ENCODE results near the gene CPTP. TPM values are rescaled to one million over a fixed set of nuclear protein-coding genes. Genes with fewer than 3 reads are reported as not detected.

Gene CPTP
- total and polyA plus RNA-seq, 2 of the 13 experiments (the other 11 are each of a cell fraction or from before 2014, with no cell fraction given): 5.5 to 9.3 TPM

GRCh38 chr1:1281533-1282321 lies 42.9 kb upstream of the CPTP start (continued):
- TF ChIP-seq AHDC1 (CRISPR knock-in tag; IDR thresholded peaks at IDR 0.05; ENCODE audit: borderline replicate concordance) (no peak), SETDB1 (CRISPR knock-in tag; IDR thresholded peaks at IDR 0.05; ENCODE audit: borderline replicate concordance) (no peak), ZBTB40 (IDR thresholded peaks at IDR 0.05) (no peak), ZBTB40 (CRISPR knock-in tag; IDR thresholded peaks at IDR 0.05) (peak; percentile 47; the same call in 1 of the 2 replicates), TCF12 (IDR thresholded peaks at IDR 0.05) (no peak), TCF12 (CRISPR knock-in tag; IDR thresholded peaks at IDR 0.05) (peak; percentile 79), TFE3 (CRISPR knock-in tag; IDR thresholded peaks at IDR 0.05) (no peak; the same call in none of the 2 replicates), SATB2 (CRISPR knock-in tag; IDR thresholded peaks at IDR 0.05) (no peak), ZMYM2 (CRISPR knock-in tag; IDR thresholded peaks at IDR 0.05) (0 out of 2 replicates have a peak, but pooled peaks have one; percentile 54), THAP7 (CRISPR knock-in tag; IDR thresholded peaks at IDR 0.05) (peak; percentile 84; the same call in 1 of the 2 replicates), PAF1 (CRISPR knock-in tag; IDR thresholded peaks at IDR 0.05) (no peak), CBX5 (CRISPR knock-in tag; IDR thresholded peaks at IDR 0.05; ENCODE audit: borderline replicate concordance) (no peak)
